Neural cell (in vitro differentiated cells): Measurements from ENCODE around the gene HECA.

Source experiments
- EZH2 ChIP-seq: fragments of 200-600, 300-800 bp; shearing (Covaris generic), sonication (generic); IDR thresholded peaks from 2 replicates; pipeline ENCODE4 v1.6.1; 2014; ENCODE audit warnings: antibody characterized with exemption, low read length, borderline replicate concordance, mild to moderate bottlenecking; ENCODE audit not compliant: insufficient read depth, poor library complexity, severe bottlenecking
- MXI1 ChIP-seq: fragments of 450-650 bp; conservative IDR thresholded peaks from 2 replicates; pipeline ENCODE4 v1.6.1; 2014; ENCODE audit warnings: antibody characterized with exemption, mild to moderate bottlenecking; ENCODE audit not compliant: poor library complexity, severe bottlenecking
- RAD21 ChIP-seq: fragments of 450-650 bp; conservative IDR thresholded peaks from 2 replicates; pipeline ENCODE4 v1.6.1; 2014; ENCODE audit warnings: antibody characterized with exemption, mild to moderate bottlenecking, moderate library complexity
- TAF1 ChIP-seq: IDR thresholded peaks from 2 replicates; pipeline ENCODE4 v1.6.1; 2012; ENCODE audit warnings: low read depth
- TF ChIP-seq, protein P1 (sequence below): fragments of 450-650 bp; IDR thresholded peaks from 2 replicates; pipeline ENCODE4 v1.5.1; 2014; ENCODE audit warnings: antibody characterized with exemption, mild to moderate bottlenecking, moderate library complexity; ENCODE audit not compliant: poor library complexity, severe bottlenecking

DNA sequence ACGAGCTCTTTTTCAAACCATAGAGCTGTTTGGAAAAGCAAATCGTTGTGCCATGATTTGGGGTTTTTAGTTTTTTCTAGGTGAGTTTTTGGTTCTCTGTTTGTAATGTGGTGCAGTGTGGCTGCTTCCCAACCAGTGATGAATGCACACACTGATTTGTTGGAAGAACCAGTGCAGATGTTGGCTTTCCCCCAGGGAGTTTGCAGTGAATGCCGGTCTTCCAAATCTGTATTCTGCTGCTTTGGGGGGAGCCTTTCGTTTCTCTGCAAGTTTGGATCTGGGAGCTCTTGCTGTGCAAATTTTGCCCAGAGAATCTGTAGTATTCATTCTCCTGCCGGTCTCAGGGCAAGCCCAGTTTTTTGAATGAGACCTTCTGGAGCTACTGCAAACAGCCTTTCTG, 14.5 kb downstream of the HECA start:
- TF ChIP-seq, protein P1, sequence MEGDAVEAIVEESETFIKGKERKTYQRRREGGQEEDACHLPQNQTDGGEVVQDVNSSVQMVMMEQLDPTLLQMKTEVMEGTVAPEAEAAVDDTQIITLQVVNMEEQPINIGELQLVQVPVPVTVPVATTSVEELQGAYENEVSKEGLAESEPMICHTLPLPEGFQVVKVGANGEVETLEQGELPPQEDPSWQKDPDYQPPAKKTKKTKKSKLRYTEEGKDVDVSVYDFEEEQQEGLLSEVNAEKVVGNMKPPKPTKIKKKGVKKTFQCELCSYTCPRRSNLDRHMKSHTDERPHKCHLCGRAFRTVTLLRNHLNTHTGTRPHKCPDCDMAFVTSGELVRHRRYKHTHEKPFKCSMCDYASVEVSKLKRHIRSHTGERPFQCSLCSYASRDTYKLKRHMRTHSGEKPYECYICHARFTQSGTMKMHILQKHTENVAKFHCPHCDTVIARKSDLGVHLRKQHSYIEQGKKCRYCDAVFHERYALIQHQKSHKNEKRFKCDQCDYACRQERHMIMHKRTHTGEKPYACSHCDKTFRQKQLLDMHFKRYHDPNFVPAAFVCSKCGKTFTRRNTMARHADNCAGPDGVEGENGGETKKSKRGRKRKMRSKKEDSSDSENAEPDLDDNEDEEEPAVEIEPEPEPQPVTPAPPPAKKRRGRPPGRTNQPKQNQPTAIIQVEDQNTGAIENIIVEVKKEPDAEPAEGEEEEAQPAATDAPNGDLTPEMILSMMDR: no peak
- TF ChIP-seq EZH2 (no peak), RAD21 (no peak), TAF1 (no peak), MXI1 (no peak)
